HCT116 (cell line): ENCODE results near the gene HMGB2. TPM values are rescaled to one million over a fixed set of nuclear protein-coding genes. Genes with fewer than 3 reads are reported as not detected.

Source experiments
- ATAC-seq: fragments of 200-7000 bp; cut with Tn5 transposase; 2 replicates; pipeline ENCODE4 v1.9.1; 2020; ENCODE audit warnings: mild to moderate bottlenecking, moderate library complexity
- BruUV-seq: library from RNA; stranded (reverse); fragments of 400-500 nt; replicated peaks from 2 replicates; lab custom pipeline; 2021; lab: Mats Ljungman, UMichigan
- CTCF ChIA-PET: fragments of 300-600 bp; sonication (Branson Sonifier 250); formaldehyde crosslinking; loops from one replicate; lab custom pipeline; 2021; ENCODE audit warnings: antibody characterized with exemption; lab: Charles Lee
- POLR2A ChIA-PET: fragments of 300-600, 350-600 bp; sonication (Branson Sonifier 250); formaldehyde crosslinking; loops from one replicate; lab custom pipeline; 2021; ENCODE audit warnings: antibody characterized with exemption; lab: Charles Lee
- RAD21 ChIA-PET, 2 experiments: fragments of 300-600 bp; sonication (Branson Sonifier 250); formaldehyde crosslinking; loops; one replicate each; lab custom pipeline; 2023; ENCODE audit warnings: low total read pairs in 2 of 2; ENCODE audit not compliant: uncharacterized antibody in 2 of 2, unreplicated experiment in 2 of 2, low non-redundant PET in 1 of 2; lab: Charles Lee
- DNase-seq: peaks from one replicate; pipeline ENCODE4 v3.0.0-alpha.2; 2010; ENCODE audit warnings: low read depth, low spot score
- H2AFZ ChIP-seq: fragments of 200-600 bp; shearing (Covaris generic), sonication (generic); 2 replicates; pipeline ENCODE4 v1.6.1; 2017; ENCODE audit warnings: low read depth, mixed run types, mixed read lengths, antibody characterized with exemption, low read length; ENCODE audit not compliant: poor library complexity, severe bottlenecking
- H3K27ac ChIP-seq: 2 replicates; pipeline ENCODE4 v1.5.1; 2012; ENCODE audit warnings: low read depth, low read length
- H3K27me3 ChIP-seq: fragments of 200-600 bp; sonication (generic); 2 replicates; pipeline ENCODE4 v1.6.1; 2016; ENCODE audit warnings: mixed run types, low read length, mixed read lengths; ENCODE audit not compliant: insufficient read depth
- H3K36me3 ChIP-seq, 2 experiments: fragments of 200-500 bp in 1 of 2; fragments of 200-600 bp in 1 of 2; sonication (Bioruptor generic) in 1 of 2; sonication (generic) in 1 of 2; 2 replicates each; pipeline versions ENCODE4 v1.5.1 to v1.6.1; 2014 to 2016; ENCODE audit warnings: low read length in 2 of 2, inconsistent platforms in 1 of 2, mixed read lengths in 1 of 2, mixed run types in 1 of 2; ENCODE audit not compliant: insufficient read depth in 2 of 2, control insufficient read depth in 1 of 2
- H3K4me1 ChIP-seq, 2 experiments: fragments of 200-600 bp in 1 of 2; sonication (generic) in 1 of 2; 2 replicates each; pipeline versions ENCODE4 v1.5.1 to v1.6.1; 2012 to 2017; ENCODE audit warnings: low read length in 2 of 2, inconsistent platforms in 1 of 2, mild to moderate bottlenecking in 1 of 2, mixed read lengths in 1 of 2, mixed run types in 1 of 2, moderate library complexity in 1 of 2; ENCODE audit not compliant: insufficient read depth in 2 of 2, control insufficient read depth in 1 of 2
- H3K4me2 ChIP-seq: fragments of 200-600 bp; sonication (generic); 2 replicates; pipeline ENCODE4 v1.6.1; 2017; ENCODE audit warnings: mixed run types, low read length, mixed read lengths
- H3K4me3 ChIP-seq, 2 experiments: fragments of 200-600 bp in 1 of 2; sonication (generic) in 1 of 2; replicated peaks in 1 of 2; 2 replicates each; pipeline ENCODE4 v1.5.1; 2011 to 2016; ENCODE audit warnings: low read length in 2 of 2, control low read depth in 1 of 2, low read depth in 1 of 2, mild to moderate bottlenecking in 1 of 2, mixed read lengths in 1 of 2, mixed run types in 1 of 2
- H3K79me2 ChIP-seq: fragments of 200-600 bp; sonication (generic); 2 replicates; pipeline ENCODE4 v1.6.1; 2017; ENCODE audit warnings: mild to moderate bottlenecking, mixed run types, low read length, moderate library complexity, mixed read lengths; ENCODE audit not compliant: insufficient read depth
- H3K9ac ChIP-seq: fragments of 200-600 bp; sonication (generic); 2 replicates; pipeline ENCODE4 v1.6.1; 2016; ENCODE audit warnings: low read length, mixed read lengths
- H3K9me2 ChIP-seq: fragments of 200-600 bp; sonication (generic), shearing (Covaris generic); 2 replicates; pipeline ENCODE4 v1.6.1; 2017; ENCODE audit warnings: mixed run types, mild to moderate bottlenecking, moderate library complexity; ENCODE audit not compliant: insufficient read depth
- H3K9me3 ChIP-seq, 2 experiments: fragments of 200-500 bp in 1 of 2; fragments of 200-600 bp in 1 of 2; sonication (Bioruptor generic) in 1 of 2; sonication (generic) in 1 of 2; 2 replicates each; pipeline ENCODE4 v1.6.1; 2014 to 2017; ENCODE audit warnings: low read length in 2 of 2, mixed read lengths in 2 of 2, inconsistent platforms in 1 of 2, low read depth in 1 of 2, mild to moderate bottlenecking in 1 of 2, mixed run types in 1 of 2, moderate library complexity in 1 of 2; ENCODE audit not compliant: control insufficient read depth in 1 of 2, insufficient read depth in 1 of 2
- H4K20me1 ChIP-seq: fragments of 200-600 bp; sonication (generic), shearing (Covaris generic); 2 replicates; pipeline ENCODE4 v1.6.1; 2017; ENCODE audit warnings: mixed run types, mild to moderate bottlenecking, moderate library complexity; ENCODE audit not compliant: insufficient read depth
- EZH2phosphoT487 ChIP-seq: fragments of 200-600 bp; IDR thresholded peaks from 2 replicates; pipeline ENCODE4 v1.6.1; 2018; ENCODE audit warnings: antibody characterized with exemption, borderline replicate concordance
- FOSL1 ChIP-seq: IDR thresholded peaks from 2 replicates; pipeline ENCODE4 v1.6.1; 2012; ENCODE audit warnings: low read depth
- YY1 ChIP-seq: IDR thresholded peaks from 2 replicates; pipeline ENCODE4 v1.6.1; 2011; ENCODE audit warnings: low read length, low read depth, moderate library complexity, mild to moderate bottlenecking; ENCODE audit not compliant: insufficient replicate concordance; ENCODE audit errors: extremely low read depth
- intact Hi-C: fragments of 100-400 bp; cut with micrococcal nuclease; formaldehyde crosslinking; loops from 2 replicates; pipeline ENCODE4 v1.10.0; 2022
- total RNA-seq: library from RNA; stranded (reverse); gene quantifications from one replicate; pipeline ENCODE4 v1.2.1, GENCODE V29; 2021; ENCODE audit not compliant: unreplicated experiment
- TF ChIP-seq, protein P1 (sequence below), 3 experiments: fragments of 200-600 bp in 1 of 3; sonication (generic) in 1 of 3; IDR thresholded peaks in 2 of 3; conservative IDR thresholded peaks in 1 of 3; 2 replicates each; pipeline ENCODE4 v1.5.1; 2012 to 2017; ENCODE audit warnings: low read depth in 2 of 3, low read length in 2 of 3, antibody characterized with exemption in 1 of 3, borderline replicate concordance in 1 of 3, control low read depth in 1 of 3, mild to moderate bottlenecking in 1 of 3, mixed read lengths in 1 of 3, mixed run types in 1 of 3, moderate library complexity in 1 of 3; ENCODE audit not compliant: insufficient read depth in 1 of 3
- TF ChIP-seq, protein P2 (sequence below): IDR thresholded peaks from 2 replicates; pipeline ENCODE4 v1.6.1; 2012

The HMGB2 gene
- total RNA-seq, 1 experiment from 2014 or later = 388 TPM

DNA sequence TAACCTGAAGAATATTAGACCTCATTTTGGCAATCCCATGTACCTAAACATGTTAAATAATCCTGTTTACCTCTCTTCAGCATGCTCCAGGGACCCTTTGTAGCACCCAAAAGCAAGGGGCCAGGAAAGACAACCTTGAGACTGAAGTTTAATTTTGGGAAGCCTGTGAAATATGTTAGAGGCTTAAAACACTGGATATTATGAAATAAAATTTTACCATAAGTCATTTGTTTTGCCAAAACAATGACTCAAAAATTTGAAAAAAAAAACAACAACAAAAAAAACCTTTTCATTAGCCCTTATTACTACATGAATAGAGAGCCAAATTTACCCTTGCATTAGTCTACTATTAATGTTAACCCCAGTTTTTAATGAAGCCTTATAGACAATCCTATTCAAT, 49.7 kb downstream of the HMGB2 start:
- ChIA-PET CTCF (no interaction called here), POLR2A (no interaction called here), RAD21 (no interaction called here)
- intact Hi-C loops = no loop called here
- Histone ChIP-seq H2AFZ (no peak overlapping the region), H3K4me3 (no peak overlapping the region), H3K9me2 (no peaks in the 10 kb centered on the region), H3K27me3 (no peaks in the 10 kb centered on the region), H3K4me2 (no peak overlapping the region), H3K9me3 (peaks cover 11 to 14% of the 10 kb centered on the region in 2 experiments; a peak in 2 of 4 replicates), H3K9ac (no peak overlapping the region), H3K79me2 (no peaks in the 10 kb centered on the region), H3K27ac (no peak overlapping the region), H4K20me1 (no peaks in the 10 kb centered on the region; the same call in 1 of the 2 replicates), H3K36me3 (no peaks in the 10 kb centered on the region), H3K4me1 (no peaks in the 10 kb centered on the region)
- TF ChIP-seq, protein P1, sequence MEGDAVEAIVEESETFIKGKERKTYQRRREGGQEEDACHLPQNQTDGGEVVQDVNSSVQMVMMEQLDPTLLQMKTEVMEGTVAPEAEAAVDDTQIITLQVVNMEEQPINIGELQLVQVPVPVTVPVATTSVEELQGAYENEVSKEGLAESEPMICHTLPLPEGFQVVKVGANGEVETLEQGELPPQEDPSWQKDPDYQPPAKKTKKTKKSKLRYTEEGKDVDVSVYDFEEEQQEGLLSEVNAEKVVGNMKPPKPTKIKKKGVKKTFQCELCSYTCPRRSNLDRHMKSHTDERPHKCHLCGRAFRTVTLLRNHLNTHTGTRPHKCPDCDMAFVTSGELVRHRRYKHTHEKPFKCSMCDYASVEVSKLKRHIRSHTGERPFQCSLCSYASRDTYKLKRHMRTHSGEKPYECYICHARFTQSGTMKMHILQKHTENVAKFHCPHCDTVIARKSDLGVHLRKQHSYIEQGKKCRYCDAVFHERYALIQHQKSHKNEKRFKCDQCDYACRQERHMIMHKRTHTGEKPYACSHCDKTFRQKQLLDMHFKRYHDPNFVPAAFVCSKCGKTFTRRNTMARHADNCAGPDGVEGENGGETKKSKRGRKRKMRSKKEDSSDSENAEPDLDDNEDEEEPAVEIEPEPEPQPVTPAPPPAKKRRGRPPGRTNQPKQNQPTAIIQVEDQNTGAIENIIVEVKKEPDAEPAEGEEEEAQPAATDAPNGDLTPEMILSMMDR (IDR thresholded peaks at IDR 0.05 in 2 of 3, conservative IDR thresholded peaks at IDR 0.05 in 1 of 3; ENCODE audit: borderline replicate concordance in 1 of 3, insufficient read depth in 1 of 3, low read depth in 2 of 3, low read length in 2 of 3) = no peak
- TF ChIP-seq EZH2phosphoT487 (no peak), FOSL1 (no peak), YY1 (no peak)
- TF ChIP-seq, protein P2, sequence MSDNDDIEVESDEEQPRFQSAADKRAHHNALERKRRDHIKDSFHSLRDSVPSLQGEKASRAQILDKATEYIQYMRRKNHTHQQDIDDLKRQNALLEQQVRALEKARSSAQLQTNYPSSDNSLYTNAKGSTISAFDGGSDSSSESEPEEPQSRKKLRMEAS = no peak
- ATAC-seq = no peak
- BruUV-seq = no TSS peak
- no peak for DNase-seq

DNA sequence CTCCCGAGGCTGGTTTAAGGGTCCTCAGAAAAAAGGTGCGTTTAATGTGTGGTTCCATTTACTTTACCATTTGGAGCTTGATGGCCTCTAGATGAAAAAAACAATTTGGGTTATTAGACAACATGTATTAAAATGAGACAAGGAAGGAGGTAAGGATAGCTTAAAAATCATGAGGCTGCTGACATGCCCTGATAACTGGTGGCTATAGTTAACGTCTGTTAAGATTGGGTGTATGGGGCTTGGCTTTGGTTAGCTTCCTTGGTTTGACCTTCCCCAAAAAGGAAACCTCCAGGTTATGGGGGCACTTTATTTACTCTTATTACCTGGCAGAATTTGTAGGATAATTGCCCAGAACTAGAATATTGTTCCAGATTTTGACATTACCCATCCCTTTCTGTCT, 51.5 kb downstream of the HMGB2 start:
- Histone ChIP-seq H4K20me1 (no peaks in the 10 kb centered on the region; the same call in 1 of the 2 replicates), H3K4me3 (no peak overlapping the region), H3K79me2 (no peaks in the 10 kb centered on the region; the same call in 1 of the 2 replicates), H3K27me3 (no peaks in the 10 kb centered on the region), H3K36me3 (no peaks in the 10 kb centered on the region), H2AFZ (no peak overlapping the region), H3K4me2 (no peak overlapping the region), H3K27ac (no peak overlapping the region), H3K9me2 (no peaks in the 10 kb centered on the region), H3K9me3 (peaks cover 11 to 14% of the 10 kb centered on the region in 2 experiments; a peak in 2 of 4 replicates), H3K4me1 (no peaks in the 10 kb centered on the region), H3K9ac (no peak overlapping the region)
- no peak for DNase-seq
- TF ChIP-seq, protein P1 (IDR thresholded peaks at IDR 0.05 in 2 of 3, conservative IDR thresholded peaks at IDR 0.05 in 1 of 3; ENCODE audit: borderline replicate concordance in 1 of 3, insufficient read depth in 1 of 3, low read depth in 2 of 3, low read length in 2 of 3) = no peak
- intact Hi-C loops = no loop called here
- ChIA-PET CTCF (interaction anchor here (3.3 kb wide), 1 partner anchor 19 kb away, joined by 10 read pairs; no protein-coding TSS in a partner anchor), RAD21 (no interaction called here), POLR2A (no interaction called here)
- ATAC-seq = no peak
- BruUV-seq = no TSS peak
